ENCODE data around the gene RBM3.

RBM3 gene

DNA sequence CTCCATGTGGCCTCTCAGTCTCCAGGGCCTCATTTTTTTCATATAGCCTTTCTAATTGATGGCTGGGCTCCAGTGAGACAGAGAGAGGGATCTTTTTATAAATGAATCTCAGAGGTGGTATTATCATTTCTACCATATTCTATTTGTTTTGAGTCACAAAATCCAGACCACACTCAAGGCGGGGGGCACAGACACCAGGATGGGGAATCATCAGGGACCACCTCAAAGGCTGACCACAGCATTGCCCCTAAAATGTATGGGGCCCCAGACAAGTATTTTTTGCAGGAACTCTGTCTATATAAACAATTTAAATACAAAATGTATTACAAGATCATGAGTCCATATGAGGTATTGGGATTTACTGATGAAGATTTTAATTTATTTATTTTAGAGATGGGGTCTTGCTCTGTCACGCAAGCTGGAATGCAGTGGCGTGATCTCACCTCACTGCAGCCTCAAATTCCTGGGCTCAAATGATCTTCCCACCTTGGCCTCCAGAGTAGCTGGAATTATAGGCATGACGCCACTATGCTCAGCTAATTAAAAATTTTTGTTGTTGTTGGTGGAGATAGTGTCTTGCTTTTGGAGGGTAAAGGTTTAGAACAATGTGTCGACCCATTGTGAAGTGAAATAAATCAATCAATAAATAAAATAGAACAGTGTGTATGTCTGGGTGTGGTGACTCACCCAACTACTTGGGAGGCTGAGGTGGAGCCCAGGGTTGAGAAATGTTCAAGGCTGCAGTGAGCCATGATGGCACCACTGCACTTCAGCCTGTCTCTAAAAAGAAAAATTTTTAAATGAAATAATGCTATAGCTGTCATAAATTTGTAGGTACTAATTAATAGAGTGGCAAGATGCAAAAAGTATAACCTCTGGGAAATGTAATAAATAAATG is 52.4 kb downstream of the RBM3 start:
- DNase-seq, result no peak
